Neural progenitor cell (in vitro differentiated cells): Measurements from ENCODE around the gene TMEM108. TPM values are rescaled to one million over a fixed set of nuclear protein-coding genes. Genes with fewer than 3 reads are reported as not detected.
"Not testable (repeated sequence)": the region's sequence is repeated elsewhere in the genome, so short reads cannot be mapped to it uniquely, and the experiment has no call there.

ENCODE experiments used
- DNase-seq: peaks from one replicate; pipeline ENCODE4 v3.0.0-alpha.2; 2016; ENCODE audit warnings: low spot score
- H2AFZ ChIP-seq: fragments of 200-600 bp; sonication (generic); replicated peaks from 2 replicates; pipeline ENCODE4 v1.6.1; 2016; ENCODE audit warnings: antibody characterized with exemption
- H3F3A ChIP-seq: fragments of 200-600 bp; sonication (generic); 2 replicates; pipeline ENCODE4 v1.6.1; 2016; ENCODE audit warnings: antibody characterized with exemption, low read depth
- H3K27ac ChIP-seq: fragments of 200-600 bp; sonication (generic); 2 replicates; pipeline ENCODE4 v1.5.1; 2016; ENCODE audit warnings: mild to moderate bottlenecking
- H3K27me3 ChIP-seq: fragments of 200-600 bp; sonication (generic); 2 replicates; pipeline ENCODE4 v1.6.1; 2016; ENCODE audit warnings: mild to moderate bottlenecking, moderate library complexity
- H3K36me3 ChIP-seq: fragments of 200-600 bp; sonication (generic); 2 replicates; pipeline ENCODE4 v1.5.1; 2016
- H3K4me1 ChIP-seq: fragments of 200-600 bp; sonication (generic); 2 replicates; pipeline ENCODE4 v1.6.1; 2016; ENCODE audit warnings: mixed run types
- H3K4me2 ChIP-seq: fragments of 200-600 bp; sonication (generic); 2 replicates; pipeline ENCODE4 v1.6.1; 2016
- H3K4me3 ChIP-seq: fragments of 200-600 bp; sonication (generic); 2 replicates; pipeline ENCODE4 v1.5.1; 2016
- H3K79me2 ChIP-seq: fragments of 200-600 bp; sonication (generic); 2 replicates; pipeline ENCODE4 v1.6.1; 2016; ENCODE audit warnings: low read depth
- H3K9ac ChIP-seq: fragments of 200-600 bp; sonication (generic); 2 replicates; pipeline ENCODE4 v1.6.1; 2016
- H3K9me3 ChIP-seq: fragments of 200-600 bp; sonication (generic); 2 replicates; pipeline ENCODE4 v1.5.1; 2016; ENCODE audit warnings: low read depth
- H4K20me1 ChIP-seq: fragments of 200-600 bp; sonication (generic); 2 replicates; pipeline ENCODE4 v1.6.1; 2016; ENCODE audit warnings: low read depth
- H3K27ac Mint-ChIP-seq: 3 replicates; pipeline ENCODE4 v1.8.0; 2021; ENCODE audit warnings: mixed read lengths
- H3K27me3 Mint-ChIP-seq: 2 replicates; pipeline ENCODE4 v1.8.0; 2022; ENCODE audit warnings: low read depth, mild to moderate bottlenecking, inconsistent platforms, moderate library complexity, mixed read lengths; ENCODE audit not compliant: insufficient read depth
- H3K36me3 Mint-ChIP-seq: 3 replicates; pipeline ENCODE4 v1.8.0; 2021; ENCODE audit warnings: mixed read lengths
- H3K4me1 Mint-ChIP-seq: 3 replicates; pipeline ENCODE4 v1.8.0; 2021; ENCODE audit warnings: mixed read lengths
- H3K4me3 Mint-ChIP-seq: 3 replicates; pipeline ENCODE4 v1.8.0; 2021; ENCODE audit warnings: mild to moderate bottlenecking, moderate library complexity, mixed read lengths
- H3K9me3 Mint-ChIP-seq: 3 replicates; pipeline ENCODE4 v1.8.0; 2020; ENCODE audit warnings: mixed read lengths
- CTCF ChIP-seq: fragments of 200-600 bp; sonication (generic); IDR thresholded peaks from 2 replicates; pipeline ENCODE4 v1.5.1; 2017; ENCODE audit warnings: antibody characterized with exemption, mild to moderate bottlenecking
- EZH2 ChIP-seq: fragments of 200-600 bp; sonication (generic); IDR thresholded peaks from 2 replicates; pipeline ENCODE4 v1.6.1; 2017; ENCODE audit warnings: antibody characterized with exemption, mild to moderate bottlenecking, moderate library complexity
- EZH2phosphoT487 ChIP-seq: fragments of 200-600 bp; sonication (generic); IDR thresholded peaks from 2 replicates; pipeline ENCODE4 v1.6.1; 2017; ENCODE audit warnings: antibody characterized with exemption
- total RNA-seq: library from RNA; depleted of rRNA; stranded (reverse); fragments of >200 nt; gene quantifications from 2 replicates; pipeline ENCODE4 v1.2.3, GENCODE V29; 2015; ENCODE audit warnings: low replicate concordance

Gene TMEM108
- total RNA-seq, 1 donor from 2014 or later, result 4.8 TPM

GRCh38 chr3:133007601-133008000, 30.6 kb upstream of the TMEM108 start:
- Histone ChIP-seq H3K27me3 (no peaks in the 10 kb centered on the region), H3K9ac (no peak overlapping the region), H3K4me1 (no peaks in the 10 kb centered on the region), H3K4me2 (no peak overlapping the region), H3K27ac (no peak overlapping the region), H4K20me1 (no peaks in the 10 kb centered on the region), H3K79me2 (no peaks in the 10 kb centered on the region), H2AFZ (no peak overlapping the region), H3F3A (no peaks in the 10 kb centered on the region), H3K4me3 (no peak overlapping the region), H3K36me3 (no peaks in the 10 kb centered on the region), H3K9me3 (no peaks in the 10 kb centered on the region)
- no peak for DNase-seq
- no peaks in the 10 kb centered on the region for H3K4me1 Mint-ChIP-seq
- peaks cover 7% of the 10 kb centered on the region for H3K27me3 Mint-ChIP-seq
- TF ChIP-seq EZH2phosphoT487 (no peak), CTCF (no peak), EZH2 (no peak)
- H3K27ac Mint-ChIP-seq, result no peak overlapping the region
- H3K36me3 Mint-ChIP-seq, result peaks cover 1% of the 10 kb centered on the region
- peaks cover 25% of the 10 kb centered on the region for H3K9me3 Mint-ChIP-seq
- no peak overlapping the region for H3K4me3 Mint-ChIP-seq

GRCh38 chr3:133014325-133014724, 23.9 kb upstream of the TMEM108 start:
- TF ChIP-seq EZH2, result no peak
- TF ChIP-seq EZH2phosphoT487, result no peak
- TF ChIP-seq CTCF, result no peak
- Histone ChIP-seq H3K79me2 (no peaks in the 10 kb centered on the region), H4K20me1 (no peaks in the 10 kb centered on the region), H3K4me3 (no peak overlapping the region), H3K9me3 (no peaks in the 10 kb centered on the region), H3K27ac (no peak overlapping the region), H3K9ac (no peak overlapping the region), H3K4me1 (no peaks in the 10 kb centered on the region), H3K4me2 (no peak overlapping the region), H2AFZ (no peak overlapping the region), H3K36me3 (no peaks in the 10 kb centered on the region), H3K27me3 (no peaks in the 10 kb centered on the region), H3F3A (no peaks in the 10 kb centered on the region)
- Mint-ChIP-seq H3K36me3 (no peaks in the 10 kb centered on the region), H3K27me3 (peaks cover 7% of the 10 kb centered on the region), H3K4me1 (no peaks in the 10 kb centered on the region), H3K4me3 (no peak overlapping the region), H3K9me3 (peaks cover 21% of the 10 kb centered on the region), H3K27ac (no peak overlapping the region)
- no peak for DNase-seq

GRCh38 chr3:133015573-133015972, 22.6 kb upstream of the TMEM108 start:
- not testable (repeated sequence) for H3K4me3 ChIP-seq, H3K27me3 Mint-ChIP-seq, H3K9me3 ChIP-seq, H3K4me1 Mint-ChIP-seq, H4K20me1 ChIP-seq, H3K79me2 ChIP-seq, H3K27ac Mint-ChIP-seq, H3K27ac ChIP-seq, H3K9ac ChIP-seq, H3K4me3 Mint-ChIP-seq, H3K4me2 ChIP-seq, H3K36me3 ChIP-seq, H3K4me1 ChIP-seq, DNase-seq, H3K36me3 Mint-ChIP-seq, H2AFZ ChIP-seq, H3K27me3 ChIP-seq, H3F3A ChIP-seq
- H3K9me3 Mint-ChIP-seq, result peaks cover 15% of the 10 kb centered on the region

- H3K9ac ChIP-seq, result no peak overlapping the region
- no peaks in the 10 kb centered on the region for H4K20me1 ChIP-seq
- no peaks in the 10 kb centered on the region for H3K4me1 ChIP-seq
- H3K4me2 ChIP-seq, result no peak overlapping the region
- Mint-ChIP-seq H3K9me3 (peaks cover 10% of the 10 kb centered on the region), H3K27ac (no peak overlapping the region), H3K4me1 (no peaks in the 10 kb centered on the region), H3K36me3 (no peaks in the 10 kb centered on the region), H3K27me3 (peaks cover 4% of the 10 kb centered on the region), H3K4me3 (no peak overlapping the region)
- TF ChIP-seq EZH2phosphoT487 (no peak), CTCF (no peak), EZH2 (no peak)
- no peaks in the 10 kb centered on the region for H3K79me2 ChIP-seq
- H3F3A ChIP-seq, result no peaks in the 10 kb centered on the region
- H3K4me3 ChIP-seq, result no peak overlapping the region
- H3K9me3 ChIP-seq, result no peaks in the 10 kb centered on the region
- no peak overlapping the region for H3K27ac ChIP-seq
- no peak for DNase-seq
- no peak overlapping the region for H2AFZ ChIP-seq
- H3K36me3 ChIP-seq, result no peaks in the 10 kb centered on the region
- H3K27me3 ChIP-seq, result no peaks in the 10 kb centered on the region
These were observed 21.3 kb upstream of the TMEM108 start for GRCh38 chr3:133016838-133017309.
